Measurements from ENCODE around the gene POLR1D. TPM values are rescaled to one million over a fixed set of nuclear protein-coding genes. Genes with fewer than 3 reads are reported as not detected.

Gene POLR1D
- total and polyA plus RNA-seq, 12 donors: 62.3 to 130 (median 78.5) TPM

DNA sequence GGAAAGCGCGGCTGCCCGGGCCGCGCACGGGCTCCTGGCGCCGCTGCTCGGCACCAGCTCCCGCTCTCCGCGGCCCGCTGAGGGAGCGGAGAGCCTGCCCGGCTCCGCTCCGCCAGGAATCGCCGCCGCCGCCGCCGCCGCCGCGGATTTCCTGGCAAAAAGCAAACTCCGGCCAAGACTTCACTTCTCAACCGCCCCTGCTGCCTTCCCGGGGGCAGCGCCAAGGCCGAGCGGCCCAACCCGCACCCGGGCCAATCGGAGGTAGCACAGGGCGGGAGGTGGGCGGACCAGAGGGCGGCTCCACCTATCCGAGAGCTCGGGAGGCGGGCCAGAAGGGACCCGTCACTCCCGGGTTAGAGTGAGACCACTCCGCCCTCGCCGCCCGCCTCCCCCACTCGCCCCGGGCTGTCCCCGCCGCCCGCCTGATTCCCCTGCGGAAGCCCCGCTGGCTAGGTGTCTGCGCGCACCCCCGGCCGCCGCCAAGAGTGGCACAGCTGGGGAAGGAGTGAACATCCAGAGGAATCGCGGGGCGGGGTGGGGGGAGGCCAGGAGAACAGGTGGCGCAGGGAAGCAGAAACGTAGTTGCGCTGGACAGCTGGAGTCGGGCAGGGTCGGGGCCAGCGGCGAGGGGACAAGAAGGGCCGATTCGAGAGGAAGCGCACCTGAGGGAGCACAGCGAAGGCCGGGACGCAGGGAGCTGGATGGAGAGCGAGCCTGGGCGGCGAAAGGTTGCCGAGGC, 1.1 kb upstream of the POLR1D start, which contains the start of gene LNX2:
Gene LNX2 (minus strand): TSS at position 153 of the 739 bp plus-strand sequence. CDS start 38,826 bp downstream, outside the sequence.
- no peaks in the 10 kb centered on the region for H3K9me3 ChIP-seq
- TF ChIP-seq, protein P1, sequence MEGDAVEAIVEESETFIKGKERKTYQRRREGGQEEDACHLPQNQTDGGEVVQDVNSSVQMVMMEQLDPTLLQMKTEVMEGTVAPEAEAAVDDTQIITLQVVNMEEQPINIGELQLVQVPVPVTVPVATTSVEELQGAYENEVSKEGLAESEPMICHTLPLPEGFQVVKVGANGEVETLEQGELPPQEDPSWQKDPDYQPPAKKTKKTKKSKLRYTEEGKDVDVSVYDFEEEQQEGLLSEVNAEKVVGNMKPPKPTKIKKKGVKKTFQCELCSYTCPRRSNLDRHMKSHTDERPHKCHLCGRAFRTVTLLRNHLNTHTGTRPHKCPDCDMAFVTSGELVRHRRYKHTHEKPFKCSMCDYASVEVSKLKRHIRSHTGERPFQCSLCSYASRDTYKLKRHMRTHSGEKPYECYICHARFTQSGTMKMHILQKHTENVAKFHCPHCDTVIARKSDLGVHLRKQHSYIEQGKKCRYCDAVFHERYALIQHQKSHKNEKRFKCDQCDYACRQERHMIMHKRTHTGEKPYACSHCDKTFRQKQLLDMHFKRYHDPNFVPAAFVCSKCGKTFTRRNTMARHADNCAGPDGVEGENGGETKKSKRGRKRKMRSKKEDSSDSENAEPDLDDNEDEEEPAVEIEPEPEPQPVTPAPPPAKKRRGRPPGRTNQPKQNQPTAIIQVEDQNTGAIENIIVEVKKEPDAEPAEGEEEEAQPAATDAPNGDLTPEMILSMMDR (IDR thresholded peaks at IDR 0.05): no peak
- WGBS, 2 donors: 0% methylated on average over 79 of the region's 79 CpGs
- peaks cover 4 to 49% (median 31%) of the 10 kb centered on the region in 9 donors for H3K4me1 ChIP-seq
- no peaks in the 10 kb centered on the region for H3K27me3 ChIP-seq
- peaks cover 0 to 21% (median 0%) of the 10 kb centered on the region in 9 donors for H3K36me3 ChIP-seq
- H3K4me3 ChIP-seq: peak within 1 kb of the TSS; percentile 58 to 100 (median 92)
- ATAC-seq: peak; percentile 97 to 99 (median 98)
- intact Hi-C loops (cut with DNase I): loop anchor here in 7 of 10 donors (2.0 to 10.0 kb wide), 6 partner anchors 56 to 196 kb away; partner anchors contain the start of genes MTIF3 (in 6 of the 7) and GTF3A (in 2 of the 7)
- peak within 1 kb of the TSS; percentile 90 to 99 (median 96) for H3K27ac ChIP-seq
- peak; percentile 98 to 99 for DNase-seq

GRCh38 chr13:27621116-27621365, 651 bp upstream of the POLR1D start:
- DNase-seq: no peak
- Histone ChIP-seq H3K4me3 (peak overlapping the region; percentile 58 to 100 (median 92)), H3K9me3 (no peaks in the 10 kb centered on the region), H3K27ac (peak overlapping the region; percentile 82 to 99 (median 96)), H3K27me3 (no peaks in the 10 kb centered on the region), H3K36me3 (peaks cover 0 to 24% (median 0%) of the 10 kb centered on the region in 9 donors), H3K4me1 (peaks cover 4 to 49% (median 31%) of the 10 kb centered on the region in 9 donors)
- intact Hi-C loops (cut with DNase I): loop anchor here in 7 of 10 donors (2.0 to 10.0 kb wide), 6 partner anchors 56 to 196 kb away; partner anchors contain the start of genes MTIF3 (in 6 of the 7) and GTF3A (in 2 of the 7)
- TF ChIP-seq, protein P1 (IDR thresholded peaks at IDR 0.05): no peak
- 1% methylated on average over 8 of the region's 8 CpGs for WGBS, 2 donors
- ATAC-seq: no peak

DNA sequence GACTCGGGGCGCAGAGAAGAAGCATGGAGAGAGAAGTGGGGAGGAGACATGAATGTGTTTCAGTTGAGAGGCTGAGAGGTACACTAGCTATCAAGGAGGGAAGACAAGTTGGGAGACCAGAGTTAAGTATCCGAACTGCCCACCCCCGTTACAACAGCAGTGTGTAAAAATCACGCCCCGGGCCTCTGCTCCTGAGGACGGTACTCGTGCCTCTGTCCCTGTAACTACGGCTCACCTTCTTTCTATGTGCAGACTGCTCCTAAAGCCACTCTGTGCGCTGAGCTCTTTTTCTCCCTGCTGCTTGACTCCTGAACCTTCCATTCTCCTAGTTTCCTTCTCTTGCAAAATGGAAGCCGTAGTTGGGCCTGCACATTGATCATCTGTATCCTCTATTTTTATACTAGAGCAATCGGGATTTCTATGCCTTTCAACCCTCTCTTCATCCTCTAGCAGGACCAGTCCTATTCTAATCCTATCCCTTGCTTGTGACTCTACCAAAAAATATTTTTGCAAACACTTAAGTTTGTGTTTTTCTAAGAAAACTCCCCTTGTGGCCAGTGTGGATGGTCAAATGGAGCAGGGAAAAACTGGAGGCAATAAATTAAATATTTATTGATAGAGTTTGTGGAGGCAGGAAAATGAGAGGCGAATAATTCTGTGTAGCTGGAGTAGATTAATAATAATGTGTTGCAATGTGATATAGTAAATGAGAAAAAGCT, 569 bp downstream of the POLR1D start:
- TF ChIP-seq, protein P1 (IDR thresholded peaks at IDR 0.05): peak in 1 of 9 donors; percentile 9
- WGBS, 2 donors: 10 to 11% methylated on average over 13 of the region's 13 CpGs
- no peak for ATAC-seq
- DNase-seq: no peak
- Histone ChIP-seq H3K36me3 (peaks cover 0 to 24% (median 0%) of the 10 kb centered on the region in 9 donors), H3K27me3 (no peaks in the 10 kb centered on the region), H3K27ac (peak overlapping the region; percentile 82 to 99 (median 96)), H3K4me1 (peaks cover 4 to 44% (median 31%) of the 10 kb centered on the region in 9 donors), H3K4me3 (peak overlapping the region; percentile 58 to 100 (median 92)), H3K9me3 (no peaks in the 10 kb centered on the region)
- intact Hi-C loops (cut with DNase I): loop anchor here in 6 of 10 donors (5.0 to 10.0 kb wide), 5 partner anchors 57 to 197 kb away; partner anchors contain the start of genes MTIF3 (in 5 of the 6) and GTF3A (in 2 of the 6)

DNA sequence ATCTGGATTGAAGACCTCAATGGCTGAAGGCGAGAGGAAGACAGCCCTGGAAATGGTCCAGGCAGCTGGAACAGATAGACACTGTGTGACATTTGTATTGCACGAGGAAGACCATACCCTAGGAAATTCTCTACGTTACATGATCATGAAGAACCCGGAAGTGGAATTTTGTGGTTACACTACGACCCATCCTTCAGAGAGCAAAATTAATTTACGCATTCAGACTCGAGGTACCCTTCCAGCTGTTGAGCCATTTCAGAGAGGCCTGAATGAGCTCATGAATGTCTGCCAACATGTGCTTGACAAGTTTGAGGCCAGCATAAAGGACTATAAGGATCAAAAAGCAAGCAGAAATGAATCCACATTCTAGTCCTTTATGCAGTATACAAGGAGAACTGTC, 1.2 kb downstream of the POLR1D start:
- 76 to 78% methylated on average over 7 of the region's 7 CpGs for WGBS, 2 donors
- H3K27ac ChIP-seq: no peak overlapping the region

More for the DNA sequence above, 1.2 kb downstream of the POLR1D start:
- Histone ChIP-seq H3K9me3 (no peaks in the 10 kb centered on the region), H3K36me3 (peaks cover 0 to 24% (median 0%) of the 10 kb centered on the region in 9 donors), H3K4me1 (peaks cover 4 to 38% (median 28%) of the 10 kb centered on the region in 9 donors), H3K27me3 (no peaks in the 10 kb centered on the region), H3K4me3 (peak overlapping the region in 2 of 10 donors; percentile 79 to 95)
- ATAC-seq (no peak), DNase-seq (no peak)
- TF ChIP-seq, protein P1 (IDR thresholded peaks at IDR 0.05): no peak
- intact Hi-C loops (cut with DNase I): loop anchor here in 6 of 10 donors (5.0 to 10.0 kb wide), 5 partner anchors 58 to 198 kb away; partner anchors contain the start of genes MTIF3 (in 5 of the 6) and GTF3A (in 2 of the 6)

Measured in heart right ventricle (tissue), 16 donors.